Activated CD8-positive, alpha-beta memory T cell treated with anti-CD3 and anti-CD28 coated beads, Interleukin-2, amount 50 U/mL, for 24 hours (primary cell): ENCODE data around the gene ZFAND2B.

Experiments used
- DNase-seq: peaks from one replicate; pipeline ENCODE4 v3.0.0-alpha.2; 2020; ENCODE audit errors: extremely low read depth

The ZFAND2B gene

DNA sequence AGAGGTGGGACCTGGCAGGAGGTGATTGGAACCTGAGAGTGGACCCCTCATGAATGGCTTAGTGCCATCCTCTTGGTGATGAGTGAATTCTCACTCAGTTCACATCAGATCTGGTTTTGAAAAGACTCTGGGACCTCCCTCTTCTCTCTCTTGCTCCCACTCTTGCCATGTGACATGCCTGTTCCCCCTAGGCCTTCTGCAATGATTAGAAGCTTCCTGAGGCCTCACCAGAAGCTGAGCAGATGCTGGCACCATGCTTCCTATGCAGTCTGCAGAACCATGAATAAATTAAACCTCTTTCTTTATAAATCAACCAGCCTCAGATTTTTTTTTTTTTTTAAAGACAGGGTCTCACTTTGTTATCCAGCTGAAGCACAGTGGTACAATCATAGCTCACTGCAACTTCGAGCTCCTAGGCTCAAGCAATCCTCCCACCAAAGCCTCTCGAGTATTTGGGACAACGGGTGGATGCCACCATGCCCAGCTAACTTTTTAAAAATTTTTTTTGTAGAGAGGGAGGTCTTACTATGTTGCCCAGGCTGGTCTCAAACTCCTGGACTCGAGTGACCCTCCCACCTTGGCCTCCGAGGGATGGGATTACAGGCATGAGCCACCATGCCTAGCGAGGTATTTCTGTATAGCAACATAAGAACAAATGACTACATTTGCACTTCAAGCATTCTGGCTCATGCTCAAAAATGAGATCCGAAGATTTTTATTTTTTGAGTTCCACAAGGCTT, 2.0 kb upstream of the ZFAND2B start:
- DNase-seq: no peak

- DNase-seq: no peak
Observed at GRCh38 chr2:219205165-219205538, 1.4 kb upstream of the ZFAND2B start.

DNA sequence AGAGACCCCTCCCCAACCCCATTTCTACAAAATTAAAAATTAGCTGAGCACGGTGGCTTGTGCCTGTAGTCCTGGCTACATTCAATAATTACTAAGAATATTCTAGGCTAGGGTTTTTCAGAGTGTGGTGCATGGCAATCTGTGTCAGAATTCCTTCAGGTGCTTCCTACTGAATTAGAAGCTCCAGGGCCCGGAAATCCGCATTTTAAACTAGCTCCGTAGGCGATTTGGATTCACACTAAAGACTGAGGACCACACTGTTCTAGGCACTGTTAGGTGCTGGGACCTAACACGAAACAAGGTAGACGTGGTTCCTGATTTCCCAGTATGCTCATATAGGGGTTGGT, 628 bp upstream of the ZFAND2B start:
- DNase-seq: no peak

DNA sequence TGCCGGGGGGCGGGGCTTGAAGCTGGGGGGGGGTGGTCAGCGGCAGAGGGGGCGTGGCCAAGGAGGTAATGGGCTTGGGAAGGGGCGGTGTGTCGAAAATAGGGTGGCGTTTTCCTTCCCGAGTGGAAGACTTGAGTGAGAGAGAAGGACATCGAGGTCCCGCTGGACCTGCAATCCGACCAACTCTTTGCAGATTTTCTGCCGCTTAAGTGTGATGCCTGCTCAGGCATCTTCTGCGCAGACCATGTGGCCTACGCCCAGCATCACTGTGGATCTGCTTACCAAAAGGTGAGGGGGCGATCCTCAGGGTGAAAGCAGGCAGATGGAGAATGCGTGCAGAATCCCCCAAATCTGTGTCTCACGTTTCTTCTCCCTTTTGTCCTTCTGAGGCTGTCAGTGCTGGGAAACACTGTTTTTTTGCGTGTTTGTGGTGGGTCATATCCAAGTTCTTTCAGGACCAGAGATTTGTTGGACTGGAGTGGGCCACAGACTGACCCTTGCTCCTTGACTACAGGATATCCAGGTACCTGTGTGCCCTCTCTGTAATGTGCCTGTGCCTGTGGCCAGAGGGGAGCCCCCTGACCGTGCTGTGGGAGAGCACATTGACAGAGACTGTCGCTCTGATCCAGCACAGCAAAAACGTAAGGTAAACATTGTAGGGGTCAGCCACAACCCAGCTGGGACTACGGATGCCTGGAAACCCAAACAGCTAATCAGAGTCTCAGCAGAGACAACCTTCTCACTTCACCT, 727 bp downstream of the ZFAND2B start:
- no peak for DNase-seq

DNA sequence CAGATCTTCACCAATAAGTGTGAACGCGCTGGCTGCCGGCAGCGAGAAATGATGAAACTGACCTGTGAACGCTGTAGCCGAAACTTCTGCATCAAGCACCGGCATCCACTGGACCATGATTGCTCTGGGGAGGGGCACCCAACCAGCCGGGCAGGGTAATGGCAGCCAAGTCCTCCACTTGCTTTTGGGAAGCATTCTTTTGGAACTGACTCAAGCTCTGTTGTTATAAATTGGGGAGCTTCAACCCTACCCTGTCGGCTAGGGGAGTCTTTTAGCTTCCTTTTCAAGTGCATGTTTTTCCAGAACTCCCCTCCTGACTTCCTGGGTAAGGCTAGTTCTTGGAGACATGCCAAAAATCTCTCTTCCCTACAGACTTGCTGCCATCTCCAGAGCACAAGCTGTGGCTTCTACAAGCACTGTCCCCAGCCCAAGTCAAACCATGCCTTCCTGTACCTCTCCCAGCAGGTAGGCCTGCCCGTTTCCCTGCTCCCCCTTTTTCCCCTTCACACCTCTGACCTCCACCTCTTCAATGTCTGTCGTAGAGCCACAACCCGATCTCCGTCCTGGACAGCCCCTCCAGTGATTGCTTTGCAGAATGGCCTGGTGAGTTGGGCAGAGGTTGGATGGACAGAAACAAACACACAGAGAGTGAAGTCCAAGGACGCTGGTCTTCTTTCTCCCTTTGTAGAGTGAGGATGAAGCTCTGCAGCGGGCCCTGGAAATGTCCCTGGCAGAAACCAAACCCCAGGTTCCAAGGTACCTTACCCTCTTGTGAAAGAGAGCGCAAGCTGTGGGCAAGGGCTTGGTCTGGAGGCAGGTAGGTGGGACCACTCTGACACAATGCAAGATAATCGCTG, 1.5 kb downstream of the ZFAND2B start:
- no peak for DNase-seq

DNA sequence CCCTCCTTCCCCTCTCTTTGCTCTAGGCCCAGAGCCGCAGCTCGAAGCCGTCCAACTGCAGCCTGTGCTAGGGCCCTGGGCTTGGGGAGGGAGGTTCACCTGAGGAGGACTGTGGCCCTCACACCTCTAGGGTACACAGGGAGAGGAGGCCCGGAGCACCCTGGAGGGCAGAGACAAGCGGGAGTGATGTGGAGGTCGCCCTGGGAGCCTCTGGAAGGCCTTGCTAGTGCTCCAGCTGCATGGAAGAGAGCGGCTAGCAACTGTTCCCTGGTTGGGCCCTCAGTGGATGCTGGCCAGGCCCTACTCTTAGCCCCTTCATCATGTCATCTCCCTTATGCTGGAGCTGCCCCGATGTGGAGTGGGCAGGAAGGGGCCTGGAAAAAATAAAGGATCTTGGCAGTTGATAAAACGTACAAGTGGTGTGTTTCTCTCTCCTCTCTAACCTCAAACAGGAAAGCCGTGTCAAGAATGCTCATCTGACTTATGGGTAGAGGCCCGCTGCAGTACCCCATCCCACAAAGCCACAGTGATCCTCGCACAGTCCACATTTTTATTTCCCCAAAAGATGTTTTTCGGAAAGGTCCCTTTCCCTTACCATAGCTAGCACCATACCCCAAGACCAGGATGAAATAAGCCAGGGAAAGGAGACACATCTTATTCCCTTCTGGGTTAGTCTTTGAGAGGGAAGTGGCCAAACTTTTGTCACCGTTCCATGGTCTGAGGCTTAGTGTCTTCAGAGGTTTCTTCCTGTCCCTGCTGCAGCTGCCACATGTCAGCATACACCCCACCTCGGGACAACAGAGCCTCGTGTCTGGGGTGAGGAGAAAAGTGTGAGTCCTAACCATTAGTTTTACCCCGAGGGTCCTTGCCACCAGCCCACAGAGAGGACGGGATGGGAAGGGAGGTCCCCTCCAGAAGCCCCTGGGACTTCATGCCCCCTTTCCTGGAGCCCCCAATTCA, 2.9 kb downstream of the ZFAND2B start:
- no peak for DNase-seq

DNA sequence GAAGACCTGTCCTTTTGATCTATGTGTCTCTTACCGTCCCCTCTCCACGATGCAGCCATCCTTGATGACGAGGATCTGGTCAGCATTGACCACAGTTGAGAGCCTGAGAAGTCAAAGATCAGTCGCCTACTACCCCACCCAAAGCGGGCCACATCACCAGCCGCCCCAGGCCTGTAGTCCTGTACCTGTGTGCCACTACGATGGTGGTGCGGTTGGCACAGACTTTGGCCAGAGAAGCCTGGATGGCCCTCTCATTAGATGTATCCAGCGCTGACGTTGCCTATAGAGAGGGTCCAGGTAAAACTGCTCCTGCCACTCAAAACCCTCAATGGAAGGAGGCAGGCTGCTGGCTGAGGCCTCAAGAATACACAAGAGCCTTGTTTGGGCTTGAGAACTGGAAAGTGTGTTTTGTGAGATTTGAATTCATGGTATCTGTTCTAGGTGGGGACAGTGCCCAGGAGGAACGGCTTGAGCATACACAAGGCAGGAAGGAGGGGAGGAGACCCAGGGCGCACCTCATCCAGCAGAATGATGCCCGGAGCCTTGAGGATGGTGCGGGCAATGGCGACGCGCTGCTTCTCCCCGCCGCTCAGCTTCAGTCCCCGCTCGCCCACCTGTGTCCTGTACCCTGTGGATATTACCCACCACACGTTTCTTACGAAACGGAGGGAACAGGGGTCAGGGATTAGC, 3.8 kb downstream of the ZFAND2B start:
- no peak for DNase-seq

GRCh38 chr2:219210886-219211362, 4.3 kb downstream of the ZFAND2B start:
- no peak for DNase-seq

DNA sequence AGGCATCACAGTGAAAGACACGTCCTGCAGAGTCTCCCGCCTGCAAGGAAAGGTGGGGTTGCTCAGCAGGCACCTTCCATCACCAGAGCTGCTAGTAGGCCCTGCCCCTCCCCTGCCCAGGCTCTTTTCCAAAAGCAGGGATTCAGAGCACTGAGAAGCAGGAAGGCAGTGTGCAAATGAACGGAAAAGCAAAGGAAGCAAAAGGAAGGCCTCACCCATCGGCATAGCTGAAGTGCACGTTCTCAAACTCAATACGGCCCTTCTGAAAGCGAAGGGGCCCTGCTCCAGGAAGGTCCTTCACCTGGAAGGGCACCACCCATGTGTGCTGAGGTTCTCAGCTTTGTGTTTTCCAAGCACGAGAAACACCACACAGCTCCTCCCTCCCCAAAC, 6.4 kb downstream of the ZFAND2B start:
- DNase-seq: no peak

DNA sequence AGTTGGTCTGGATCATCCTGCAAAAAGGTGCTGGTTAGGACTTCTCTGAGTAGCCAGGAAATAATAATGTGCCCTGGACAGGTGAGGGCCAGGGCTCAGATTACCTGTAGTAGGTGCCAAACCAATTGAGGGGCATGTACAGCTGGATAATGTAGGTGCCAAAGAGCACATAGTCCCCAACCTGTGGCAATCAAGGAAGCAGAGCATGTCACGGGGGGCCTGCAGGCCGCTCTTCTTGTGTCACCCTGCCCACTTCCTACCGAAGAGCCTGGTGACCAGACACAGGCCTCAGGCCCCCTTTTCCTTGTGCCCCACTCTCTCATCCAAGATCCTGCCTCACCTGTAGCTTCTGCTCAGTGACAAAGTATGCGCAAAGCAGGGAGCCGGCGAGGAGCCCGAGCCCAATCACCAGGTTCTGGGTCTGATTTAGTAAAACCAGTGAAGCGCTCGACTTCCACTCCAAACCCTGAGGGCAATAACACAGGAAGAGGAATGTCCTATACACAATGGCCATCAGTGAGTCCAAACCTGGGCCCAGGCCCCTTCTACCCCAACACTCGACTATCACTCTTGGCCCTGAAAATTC, 7.0 kb downstream of the ZFAND2B start:
- no peak for DNase-seq

DNA sequence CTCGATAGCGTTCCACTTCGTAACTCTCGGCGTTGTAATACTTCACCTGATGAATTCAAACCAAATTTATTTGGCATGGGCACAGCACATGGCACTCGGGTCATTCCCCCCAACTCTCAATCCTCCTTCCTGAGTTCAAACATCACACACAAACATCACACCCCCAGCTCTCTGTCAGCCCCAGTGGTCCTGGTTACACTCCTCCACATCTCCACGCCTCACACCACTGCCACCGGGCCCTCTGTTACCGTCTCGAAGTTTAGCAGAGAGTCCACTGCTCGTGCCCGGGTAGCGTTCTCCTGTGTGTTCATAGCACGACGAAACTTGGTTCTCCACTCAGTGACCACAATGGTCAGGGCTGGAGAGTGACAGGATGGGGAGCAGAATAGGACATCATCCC, 7.6 kb downstream of the ZFAND2B start:
- no peak for DNase-seq

DNA sequence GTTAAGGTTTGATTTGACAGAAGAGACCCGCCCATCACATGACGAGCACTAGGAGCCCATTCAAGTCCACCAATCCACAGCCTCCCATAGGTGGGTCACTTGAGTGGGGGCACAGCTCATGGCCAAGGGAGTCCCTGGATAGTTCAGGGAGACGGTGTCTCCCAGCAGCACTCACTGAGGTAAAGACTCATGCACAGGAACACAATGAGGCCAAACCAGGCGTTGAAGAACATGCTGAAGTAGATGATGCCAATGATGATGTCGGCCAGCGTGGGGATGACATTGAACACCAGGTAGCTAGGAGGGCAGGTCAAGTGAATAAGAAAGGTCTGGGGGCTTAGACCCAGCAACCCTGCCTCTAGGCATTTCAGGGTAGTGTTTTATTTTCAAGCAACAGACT, 8.2 kb downstream of the ZFAND2B start:
- DNase-seq: no peak

GRCh38 chr2:219215871-219216534, 9.4 kb downstream of the ZFAND2B start:
- DNase-seq: no peak

GRCh38 chr2:219216535-219216915, 9.9 kb downstream of the ZFAND2B start:
- DNase-seq: no peak

DNA sequence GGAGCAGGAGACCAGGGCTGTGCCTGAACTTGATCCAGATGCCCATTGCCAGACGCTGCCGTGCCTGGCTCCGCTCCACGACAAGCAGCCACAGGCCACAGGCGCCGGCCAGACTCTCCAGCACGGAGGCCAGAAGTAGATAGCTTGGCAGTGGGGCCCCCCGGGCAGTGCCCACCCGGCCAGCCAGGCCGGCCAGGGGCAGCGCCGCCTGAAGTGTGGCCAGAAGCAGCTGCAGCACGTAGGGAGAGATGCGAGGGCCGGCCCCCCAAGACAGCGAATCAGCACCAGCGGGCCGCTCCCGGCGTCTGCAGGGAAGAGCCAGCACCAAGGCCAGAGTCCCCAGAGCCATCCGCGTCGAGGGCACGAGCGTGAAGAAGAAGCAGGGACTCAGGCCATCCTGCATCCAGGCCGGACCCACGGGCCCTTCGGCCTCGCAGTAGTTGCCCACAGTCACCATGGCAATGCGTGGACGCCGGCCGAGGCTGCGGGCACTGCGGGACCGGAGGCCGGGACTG, 11.7 kb downstream of the ZFAND2B start:
- no peak for DNase-seq

DNA sequence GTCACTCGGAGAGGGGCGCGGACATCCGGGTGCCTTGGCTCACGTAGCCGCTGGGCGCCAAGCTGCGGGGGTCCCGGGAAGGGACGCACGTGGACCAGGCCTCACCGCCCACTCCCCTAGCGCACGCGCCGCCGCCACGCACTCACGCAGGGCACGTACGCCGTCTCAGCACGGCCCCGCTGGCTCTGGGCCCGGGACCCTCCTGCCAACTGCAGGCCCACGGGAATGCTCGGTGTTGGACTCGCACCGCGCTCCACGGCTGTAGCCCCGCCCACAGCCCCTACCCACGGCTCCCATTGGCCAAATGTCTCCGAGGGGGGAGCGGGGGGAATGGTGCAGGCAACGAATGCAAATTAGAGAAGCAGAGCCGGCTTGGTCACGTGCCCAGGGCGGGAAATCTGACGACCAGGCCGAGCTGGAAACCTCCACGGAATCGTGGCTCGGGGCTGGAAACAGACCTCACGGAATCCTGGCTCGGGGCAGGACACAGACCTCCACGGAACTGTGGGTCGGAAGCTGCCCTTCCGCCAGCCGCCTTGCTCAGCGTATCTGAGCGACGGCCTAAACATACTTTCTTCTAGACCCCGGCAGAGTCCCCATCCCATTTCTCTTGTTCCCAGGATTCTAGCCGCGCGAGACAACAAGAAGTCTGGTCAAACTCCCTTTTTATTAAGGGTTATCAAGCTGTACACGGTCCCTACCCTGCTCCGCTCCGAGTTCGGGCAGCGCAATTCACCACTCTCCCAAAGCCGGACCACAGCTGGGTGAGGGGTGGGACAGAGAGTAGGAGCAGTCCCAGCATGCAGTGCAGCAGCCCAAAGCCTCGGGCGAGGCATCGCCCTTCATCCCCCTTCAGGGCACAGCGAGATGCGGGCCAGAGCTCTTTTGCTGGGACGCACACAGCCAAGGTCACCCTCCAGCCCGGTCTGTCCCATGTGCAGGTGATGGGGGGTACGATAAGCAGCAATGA, 12.4 kb downstream of the ZFAND2B start, which contains the start of gene ABCB6:
Gene ABCB6, minus strand, starts transcription at position 227 of the 970 bp plus-strand sequence. CDS start 285 bp downstream, outside the sequence.
- DNase-seq: peak; percentile 77

GRCh38 chr2:219219784-219220532, 13.4 kb downstream of the ZFAND2B start:
- no peak for DNase-seq
